Measurements from ENCODE around the gene DLGAP1. TPM values are rescaled to one million over a fixed set of nuclear protein-coding genes. Genes with fewer than 3 reads are reported as not detected.

Gene DLGAP1
- total and polyA plus RNA-seq, 2 of the 13 experiments (the other 11 are each of a cell fraction or from before 2014, with no cell fraction given), result 0.01 TPM; not detected in 1

GRCh38 chr18:3623769-3624545 lies 831.1 kb downstream of the DLGAP1 start (continued):
- TF ChIP-seq RERE (CRISPR knock-in tag; IDR thresholded peaks at IDR 0.05; ENCODE audit: low read depth) (peak; percentile 65), ZNF629 (CRISPR knock-in tag; conservative IDR thresholded peaks at IDR 0.05) (peak; percentile 45), SP140L (CRISPR knock-in tag; IDR thresholded peaks at IDR 0.05; ENCODE audit: borderline replicate concordance) (no peak), ONECUT2 (CRISPR knock-in tag; IDR thresholded peaks at IDR 0.05) (no peak; the same call in 1 of the 2 replicates), ZHX1 (CRISPR knock-in tag; IDR thresholded peaks at IDR 0.05; ENCODE audit: low read depth) (peak; percentile 82), ZNF253 (CRISPR knock-in tag; IDR thresholded peaks at IDR 0.05; ENCODE audit: borderline replicate concordance) (no peak), GMEB1 (CRISPR knock-in tag; IDR thresholded peaks at IDR 0.05; ENCODE audit: borderline replicate concordance) (peak; percentile 74), FOXK2 (IDR thresholded peaks at IDR 0.05) (no peak), PPARG (CRISPR knock-in tag; conservative IDR thresholded peaks at IDR 0.05) (peak; percentile 89), SETDB1 (CRISPR knock-in tag; IDR thresholded peaks at IDR 0.05; ENCODE audit: borderline replicate concordance) (no peak), HNF4G (IDR thresholded peaks at IDR 0.05; ENCODE audit: borderline replicate concordance, low read depth, low read length) (peak; percentile 37; the same call in 1 of the 2 replicates), HNF4G (CRISPR knock-in tag; IDR thresholded peaks at IDR 0.05; ENCODE audit: borderline replicate concordance, low read depth) (peak; percentile 57; the same call in 1 of the 2 replicates), NCOA5 (CRISPR knock-in tag; IDR thresholded peaks at IDR 0.05) (no peak), ZNF292 (CRISPR knock-in tag; IDR thresholded peaks at IDR 0.05; ENCODE audit: borderline replicate concordance, low read depth) (peak; percentile 100), U2AF1 (optimal IDR thresholded peaks at IDR 0.05; ENCODE audit: low read depth, low read length) (peak; percentile 77), ZNF891 (CRISPR knock-in tag; IDR thresholded peaks at IDR 0.05) (peak; percentile 86; the same call in 1 of the 2 replicates), TIGD3 (CRISPR knock-in tag; IDR thresholded peaks at IDR 0.05; ENCODE audit: borderline replicate concordance) (no peak; the same call in 1 of the 2 replicates), JUND (CRISPR knock-in tag; IDR thresholded peaks at IDR 0.05) (no peak)

Data from HepG2 (cell line).